Effector memory CD4-positive, alpha-beta T cell (primary cell): ENCODE results near the gene COMMD1.
A peak's percentile ranks its signal among the peaks of the same experiment; 100 is the strongest.
"Not testable (repeated sequence)": the region's sequence is repeated elsewhere in the genome, so short reads cannot be mapped to it uniquely, and the experiment has no call there.

Source experiments
- DNase-seq, 3 donors: peaks; one replicate each; pipeline ENCODE4 v3.0.0-alpha.2; 2020
- H3K27ac ChIP-seq: 2 replicates; pipeline ENCODE4 v1.7.0; 2013; ENCODE audit warnings: mild to moderate bottlenecking, low read length, moderate library complexity; ENCODE audit not compliant: insufficient read depth, poor library complexity, severe bottlenecking
- H3K27me3 ChIP-seq: replicated peaks from 2 replicates; pipeline ENCODE4 v1.7.0; 2013; ENCODE audit warnings: mild to moderate bottlenecking, low read length; ENCODE audit not compliant: insufficient read depth, control insufficient read depth, poor library complexity, severe bottlenecking
- H3K36me3 ChIP-seq: 2 replicates; pipeline ENCODE4 v1.7.0; 2013; ENCODE audit warnings: mild to moderate bottlenecking, low read length, moderate library complexity; ENCODE audit not compliant: control insufficient read depth, insufficient read depth
- H3K4me1 ChIP-seq: 2 replicates; pipeline ENCODE4 v1.7.0; 2013; ENCODE audit warnings: low read length, mild to moderate bottlenecking; ENCODE audit not compliant: control insufficient read depth, insufficient read depth, poor library complexity, severe bottlenecking
- H3K4me3 ChIP-seq: 2 replicates; pipeline ENCODE4 v1.7.0; 2013; ENCODE audit warnings: low read length, low read depth, mild to moderate bottlenecking; ENCODE audit not compliant: insufficient read depth, poor library complexity, severe bottlenecking
- H3K9me3 ChIP-seq: 2 replicates; pipeline ENCODE4 v1.7.0; 2013; ENCODE audit warnings: mild to moderate bottlenecking, low read length, moderate library complexity; ENCODE audit not compliant: control insufficient read depth

Gene COMMD1

GRCh38 chr2:62145478-62146100, 240.1 kb downstream of the COMMD1 start:
- Histone ChIP-seq H3K9me3 (no peaks in the 10 kb centered on the region), H3K36me3 (no peaks in the 10 kb centered on the region), H3K27ac (no peak overlapping the region), H3K4me3 (no peak overlapping the region), H3K27me3 (no peaks in the 10 kb centered on the region), H3K4me1 (no peaks in the 10 kb centered on the region)
- DNase-seq, result no peak

- H3K9me3 ChIP-seq, H3K4me3 ChIP-seq, H3K27me3 ChIP-seq, H3K36me3 ChIP-seq, H3K27ac ChIP-seq, H3K4me1 ChIP-seq: not testable (repeated sequence)
- DNase-seq, result peak in 1 of 3 donors; percentile 2
Observed at GRCh38 chr2:62146790-62147189, 241.3 kb downstream of the COMMD1 start.

GRCh38 chr2:62147610-62148301, 242.3 kb downstream of the COMMD1 start:
- Histone ChIP-seq H3K4me1 (no peaks in the 10 kb centered on the region), H3K9me3 (no peaks in the 10 kb centered on the region), H3K36me3 (no peaks in the 10 kb centered on the region), H3K4me3 (no peak overlapping the region), H3K27ac (no peak overlapping the region), H3K27me3 (no peaks in the 10 kb centered on the region)
- no peak for DNase-seq

- no peaks in the 10 kb centered on the region for H3K27me3 ChIP-seq
- no peak overlapping the region for H3K27ac ChIP-seq
- no peaks in the 10 kb centered on the region for H3K9me3 ChIP-seq
- no peaks in the 10 kb centered on the region for H3K36me3 ChIP-seq
- no peak overlapping the region for H3K4me3 ChIP-seq
- no peaks in the 10 kb centered on the region for H3K4me1 ChIP-seq
- DNase-seq, result no peak
Observed at GRCh38 chr2:62149708-62150107, 244.2 kb downstream of the COMMD1 start.

DNA sequence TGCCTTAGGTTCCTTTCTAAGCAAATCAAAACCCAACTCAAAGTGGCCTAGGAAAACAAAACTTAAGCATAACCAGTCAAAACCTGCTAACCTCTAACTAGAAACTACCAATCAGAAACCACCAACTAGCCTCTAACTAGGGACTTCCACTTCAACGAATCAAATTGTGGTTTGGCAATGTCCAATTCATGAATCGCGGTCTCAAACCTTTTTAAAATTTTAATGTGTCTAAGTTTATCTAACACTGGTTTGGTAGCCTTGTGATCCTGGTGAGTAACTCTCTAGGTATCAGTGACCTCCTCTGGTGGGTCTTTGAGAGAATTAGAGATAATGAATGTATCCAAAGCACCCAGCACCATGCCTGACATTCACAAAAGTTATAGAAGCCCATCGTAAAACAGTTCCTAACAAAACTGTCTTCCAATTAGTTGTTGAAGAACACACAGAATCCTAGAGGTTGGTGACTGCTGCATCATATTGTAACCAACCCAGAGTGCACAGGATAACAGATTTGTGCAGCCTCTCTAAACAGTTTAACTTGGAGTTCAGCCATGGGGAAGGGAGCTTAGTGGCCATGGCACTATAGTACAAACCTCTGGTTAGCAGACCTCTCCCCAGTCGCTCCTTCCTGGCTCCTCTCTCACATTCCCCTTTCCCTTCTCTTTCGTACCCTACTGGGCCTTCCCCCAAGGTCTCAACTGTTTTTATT, 245.3 kb downstream of the COMMD1 start:
- Histone ChIP-seq H3K27ac (no peak overlapping the region), H3K27me3 (no peaks in the 10 kb centered on the region), H3K36me3 (no peaks in the 10 kb centered on the region), H3K9me3 (no peaks in the 10 kb centered on the region), H3K4me1 (no peaks in the 10 kb centered on the region), H3K4me3 (no peak overlapping the region)
- no peak for DNase-seq

DNA sequence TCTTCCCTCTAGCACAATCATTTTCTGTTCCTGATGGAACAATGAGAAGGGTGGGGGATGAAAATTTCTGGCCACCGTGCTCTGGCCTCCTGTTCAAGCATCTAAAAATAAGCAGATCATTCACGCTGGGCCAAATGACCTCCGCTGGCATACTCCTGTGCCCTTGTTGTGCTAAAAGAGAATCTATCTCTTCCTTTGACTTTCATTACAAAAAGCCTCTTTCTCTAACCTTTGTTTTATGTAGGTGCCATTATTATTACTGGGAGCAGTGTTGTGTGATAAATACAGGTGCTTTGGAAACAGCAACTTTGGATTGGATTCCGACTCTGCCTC, 245.8 kb downstream of the COMMD1 start:
- H3K27ac ChIP-seq, result no peak overlapping the region
- H3K36me3 ChIP-seq, result no peaks in the 10 kb centered on the region
- no peaks in the 10 kb centered on the region for H3K27me3 ChIP-seq
- DNase-seq, result no peak
- no peaks in the 10 kb centered on the region for H3K4me1 ChIP-seq
- H3K4me3 ChIP-seq, result no peak overlapping the region
- H3K9me3 ChIP-seq, result no peaks in the 10 kb centered on the region

- no peak overlapping the region for H3K27ac ChIP-seq
- DNase-seq, result no peak
- H3K9me3 ChIP-seq, result no peaks in the 10 kb centered on the region
- H3K27me3 ChIP-seq, result no peaks in the 10 kb centered on the region
- H3K36me3 ChIP-seq, result no peaks in the 10 kb centered on the region
- no peaks in the 10 kb centered on the region for H3K4me1 ChIP-seq
- no peak overlapping the region for H3K4me3 ChIP-seq
Observed at GRCh38 chr2:62152000-62152399, 246.5 kb downstream of the COMMD1 start.

GRCh38 chr2:62156861-62157496, 251.5 kb downstream of the COMMD1 start:
- H3K27me3 ChIP-seq, result no peaks in the 10 kb centered on the region
- no peak overlapping the region for H3K4me3 ChIP-seq
- H3K27ac ChIP-seq, result no peak overlapping the region
- DNase-seq, result no peak
- H3K36me3 ChIP-seq, result no peaks in the 10 kb centered on the region
- H3K4me1 ChIP-seq, result no peaks in the 10 kb centered on the region
- no peaks in the 10 kb centered on the region for H3K9me3 ChIP-seq

DNA sequence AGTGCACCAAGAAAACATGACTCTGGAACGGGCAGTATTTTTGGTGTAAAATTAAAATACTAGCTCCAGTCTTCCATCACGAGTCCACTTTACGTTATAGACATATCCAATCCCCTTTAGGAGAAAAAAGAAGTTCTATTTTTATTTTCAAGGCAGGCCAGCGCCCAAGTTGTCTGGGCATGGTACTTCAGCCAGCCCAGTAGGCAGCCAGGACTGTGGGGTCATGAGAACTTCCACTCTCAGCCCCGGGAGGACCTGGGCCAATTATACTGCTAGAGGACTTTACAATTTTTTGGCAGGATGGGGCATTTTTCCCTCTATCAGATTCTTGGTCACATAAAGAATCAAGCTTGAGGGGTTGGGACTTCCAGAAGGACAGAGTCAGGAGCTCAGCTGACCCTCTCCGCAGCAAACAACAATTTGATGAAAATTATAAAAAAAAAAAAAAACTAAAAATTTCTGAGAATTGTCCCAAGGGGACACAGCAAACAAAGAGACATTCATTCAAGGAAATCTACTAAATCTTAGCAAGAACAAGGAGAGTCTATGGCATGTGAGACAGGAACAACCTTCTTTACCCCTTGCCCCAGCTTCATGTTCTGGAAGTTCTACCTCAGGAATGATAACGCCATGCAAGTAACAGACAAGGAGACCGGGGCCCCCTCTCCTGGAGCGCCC, 253.1 kb downstream of the COMMD1 start:
- no peak overlapping the region for H3K27ac ChIP-seq
- H3K9me3 ChIP-seq, result no peaks in the 10 kb centered on the region
- H3K27me3 ChIP-seq, result no peaks in the 10 kb centered on the region
- H3K4me3 ChIP-seq, result no peak overlapping the region
- no peak for DNase-seq
- H3K36me3 ChIP-seq, result no peaks in the 10 kb centered on the region
- H3K4me1 ChIP-seq, result no peaks in the 10 kb centered on the region
